ENCODE measurements around the gene HLCS.
A peak's percentile ranks its signal among the peaks of the same experiment; 100 is the strongest.

Gene HLCS

DNA sequence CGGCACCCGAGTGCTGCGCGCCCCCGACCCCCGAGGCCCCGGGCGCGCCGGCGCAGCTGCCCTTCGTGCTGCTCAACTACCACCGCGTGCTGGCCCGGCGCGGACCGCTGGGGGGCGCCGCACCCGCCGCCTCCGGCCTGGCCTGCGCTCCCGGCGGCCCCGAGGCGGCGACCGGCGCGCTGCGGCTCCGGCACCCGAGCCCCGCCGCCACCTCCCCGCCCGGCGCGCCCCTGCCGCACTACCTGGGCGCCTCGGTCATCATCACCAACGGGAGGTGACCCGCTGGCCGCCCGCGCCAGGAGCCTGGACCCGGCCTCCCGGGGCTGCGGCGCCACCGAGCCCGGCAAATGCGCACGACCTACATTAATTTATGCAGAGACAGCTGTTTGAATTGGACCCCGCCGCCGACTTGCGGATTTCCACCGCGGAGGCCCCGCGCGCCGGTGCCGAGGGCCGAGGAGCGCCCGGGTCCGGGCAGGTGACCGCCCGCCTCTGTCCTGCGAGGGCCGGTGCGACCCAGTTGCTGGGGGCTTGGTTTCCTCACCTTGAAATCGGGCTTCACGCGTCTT lies 218.6 kb downstream of the HLCS start:
- POLR2A ChIA-PET = no interaction called here
- CTCF ChIA-PET = interaction anchor here (0.6 to 5.9 kb wide), 19 partner anchors 11 to 244 kb away, joined by 3 to 63 read pairs (median 4); no protein-coding TSS in a partner anchor
- H3K4me3 ChIP-seq (ENCODE audit: low read depth, low read length) = peak overlapping the region; percentile 49
- TF ChIP-seq, protein P1, sequence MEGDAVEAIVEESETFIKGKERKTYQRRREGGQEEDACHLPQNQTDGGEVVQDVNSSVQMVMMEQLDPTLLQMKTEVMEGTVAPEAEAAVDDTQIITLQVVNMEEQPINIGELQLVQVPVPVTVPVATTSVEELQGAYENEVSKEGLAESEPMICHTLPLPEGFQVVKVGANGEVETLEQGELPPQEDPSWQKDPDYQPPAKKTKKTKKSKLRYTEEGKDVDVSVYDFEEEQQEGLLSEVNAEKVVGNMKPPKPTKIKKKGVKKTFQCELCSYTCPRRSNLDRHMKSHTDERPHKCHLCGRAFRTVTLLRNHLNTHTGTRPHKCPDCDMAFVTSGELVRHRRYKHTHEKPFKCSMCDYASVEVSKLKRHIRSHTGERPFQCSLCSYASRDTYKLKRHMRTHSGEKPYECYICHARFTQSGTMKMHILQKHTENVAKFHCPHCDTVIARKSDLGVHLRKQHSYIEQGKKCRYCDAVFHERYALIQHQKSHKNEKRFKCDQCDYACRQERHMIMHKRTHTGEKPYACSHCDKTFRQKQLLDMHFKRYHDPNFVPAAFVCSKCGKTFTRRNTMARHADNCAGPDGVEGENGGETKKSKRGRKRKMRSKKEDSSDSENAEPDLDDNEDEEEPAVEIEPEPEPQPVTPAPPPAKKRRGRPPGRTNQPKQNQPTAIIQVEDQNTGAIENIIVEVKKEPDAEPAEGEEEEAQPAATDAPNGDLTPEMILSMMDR (IDR thresholded peaks at IDR 0.05; ENCODE audit: insufficient read depth, low read length, missing control alignments) = peak; percentile 53
- DNase-seq (ENCODE audit: low read depth, low spot score) = no peak

GRCh38 chr21:36747041-36747814 lies 219.2 kb downstream of the HLCS start:
- DNase-seq (ENCODE audit: low read depth, low spot score) = no peak
- peak overlapping the region; percentile 49 for H3K4me3 ChIP-seq (ENCODE audit: low read depth, low read length)

DNA sequence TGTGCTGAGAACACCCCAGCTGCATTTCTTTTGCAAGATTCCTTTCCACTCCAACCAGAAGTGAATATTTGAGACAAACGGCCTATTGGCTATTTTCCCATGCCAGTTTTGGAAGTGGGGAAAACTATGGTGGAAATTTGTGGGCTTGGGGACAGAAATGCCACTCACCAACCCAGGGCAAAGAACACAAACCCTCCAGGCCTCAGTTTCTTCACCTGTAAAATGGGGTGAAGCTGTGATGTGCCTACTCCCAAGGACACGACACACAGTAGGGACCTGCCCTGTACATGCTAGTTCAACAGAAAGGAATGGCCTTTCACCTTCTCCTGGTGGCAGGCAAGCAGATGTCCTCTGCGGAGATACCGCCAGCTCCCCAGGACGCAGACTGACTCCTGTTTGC lies 221.0 kb downstream of the HLCS start:
- DNase-seq (ENCODE audit: low read depth, low spot score) = no peak
- no peak overlapping the region for H3K4me3 ChIP-seq (ENCODE audit: low read depth, low read length)
- TF ChIP-seq, protein P1 (IDR thresholded peaks at IDR 0.05; ENCODE audit: insufficient read depth, low read length, missing control alignments) = no peak
- CTCF ChIA-PET = interaction anchor here (1.4 to 5.9 kb wide), 4 partner anchors 15 to 172 kb away, joined by 3 to 63 read pairs (median 6); no protein-coding TSS in a partner anchor
- POLR2A ChIA-PET = no interaction called here

More at GRCh38 chr21:36747041-36747814, 219.2 kb downstream of the HLCS start:
- CTCF ChIA-PET = interaction anchor here (0.6 to 5.9 kb wide), 24 partner anchors 8 to 244 kb away, joined by 3 to 63 read pairs (median 4); no protein-coding TSS in a partner anchor
- POLR2A ChIA-PET = no interaction called here
- TF ChIP-seq, protein P1 (IDR thresholded peaks at IDR 0.05; ENCODE audit: insufficient read depth, low read length, missing control alignments) = no peak

DNA sequence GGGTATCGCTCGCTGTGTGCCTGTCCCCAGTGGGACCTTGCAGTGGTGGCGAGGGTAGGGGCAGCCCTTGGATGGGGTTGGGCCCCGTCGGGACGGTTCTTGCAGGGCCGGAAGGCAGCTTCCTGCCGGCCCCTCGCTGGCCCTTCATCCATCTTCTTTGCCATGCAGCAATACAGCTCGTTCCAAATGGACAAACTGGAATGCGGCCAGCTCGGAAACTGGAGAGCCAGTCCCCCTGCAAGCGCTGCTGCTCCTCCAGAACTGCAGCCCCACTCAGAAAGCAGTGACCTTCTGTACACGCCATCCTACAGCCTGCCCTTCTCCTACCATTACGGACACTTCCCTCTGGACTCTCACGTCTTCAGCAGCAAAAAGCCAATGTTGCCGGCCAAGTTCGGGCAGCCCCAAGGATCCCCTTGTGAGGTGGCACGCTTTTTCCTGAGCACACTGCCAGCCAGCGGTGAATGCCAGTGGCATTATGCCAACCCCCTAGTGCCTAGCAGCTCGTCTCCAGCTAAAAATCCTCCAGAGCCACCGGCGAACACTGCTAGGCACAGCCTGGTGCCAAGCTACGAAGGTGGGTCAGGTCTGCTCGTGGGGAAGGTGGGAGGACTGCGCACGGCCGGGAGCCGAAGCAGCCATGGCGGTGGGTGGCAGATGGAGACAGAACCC lies 221.8 kb downstream of the HLCS start:
- ChIA-PET CTCF (interaction anchor here (1.0 to 2.1 kb wide), 2 partner anchors 110 to 173 kb away, joined by 4 to 8 read pairs; no protein-coding TSS in a partner anchor), POLR2A (no interaction called here)
- no peak for DNase-seq (ENCODE audit: low read depth, low spot score)
- no peak overlapping the region for H3K4me3 ChIP-seq (ENCODE audit: low read depth, low read length)
- TF ChIP-seq, protein P1 (IDR thresholded peaks at IDR 0.05; ENCODE audit: insufficient read depth, low read length, missing control alignments) = no peak

DNA sequence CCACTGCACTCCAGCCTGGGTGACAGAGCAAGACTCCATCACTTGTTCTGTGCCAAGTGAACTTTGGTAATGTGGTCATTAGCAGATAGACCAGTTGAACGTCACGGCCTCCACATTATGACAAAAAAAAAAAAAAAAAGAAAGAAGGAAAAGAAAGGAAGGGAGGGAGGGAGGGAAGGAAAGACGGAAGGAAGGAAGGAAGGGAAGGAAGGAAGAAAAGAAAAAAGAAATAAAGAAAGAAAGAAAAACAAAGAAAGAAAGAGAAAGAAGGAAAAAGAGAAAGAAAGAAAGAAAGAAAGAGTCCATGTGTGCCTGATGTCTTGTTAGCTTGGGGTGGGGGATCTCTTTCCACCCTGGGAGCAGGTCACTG lies 222.3 kb downstream of the HLCS start:
- H3K4me3 ChIP-seq (ENCODE audit: low read depth, low read length) = no peak overlapping the region
- DNase-seq (ENCODE audit: low read depth, low spot score) = no peak
- POLR2A ChIA-PET = no interaction called here
- CTCF ChIA-PET = interaction anchor here (1.0 kb wide), 1 partner anchor 111 kb away, joined by 4 read pairs; no protein-coding TSS in a partner anchor
- TF ChIP-seq, protein P1 (IDR thresholded peaks at IDR 0.05; ENCODE audit: insufficient read depth, low read length, missing control alignments) = no peak

DNA sequence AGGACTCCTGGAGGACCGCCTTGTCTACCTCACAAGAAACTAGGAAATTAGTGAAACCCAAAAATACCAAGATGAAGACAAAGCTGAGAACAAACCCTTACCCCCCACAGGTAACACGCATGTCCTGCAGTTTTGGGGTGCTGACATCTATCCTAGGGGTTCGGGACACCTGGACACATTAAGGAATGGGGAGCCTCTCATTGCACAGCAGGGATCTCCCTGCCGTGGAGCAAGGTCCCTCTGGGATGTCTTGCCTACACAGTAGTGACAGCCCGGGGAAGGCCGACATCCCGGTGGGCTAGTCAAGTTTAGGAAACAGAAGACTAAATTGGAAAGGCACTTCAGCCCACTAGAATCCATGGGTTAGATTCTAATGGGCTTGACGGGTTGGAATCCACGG lies 223.0 kb downstream of the HLCS start:
- POLR2A ChIA-PET = no interaction called here
- TF ChIP-seq, protein P1 (IDR thresholded peaks at IDR 0.05; ENCODE audit: insufficient read depth, low read length, missing control alignments) = no peak
- CTCF ChIA-PET = interaction anchor here (1.0 kb wide), 1 partner anchor 11 kb away, joined by 3 read pairs; no protein-coding TSS in a partner anchor
- DNase-seq (ENCODE audit: low read depth, low spot score) = no peak
- H3K4me3 ChIP-seq (ENCODE audit: low read depth, low read length) = no peak overlapping the region

Measured in AG04449 (cell line).